SU-DHL-6 (cell line): ENCODE data around the gene ATG4A.

Source experiments
- CTCF ChIP-seq: fragments of 200-600 bp; sonication (generic); IDR thresholded peaks from one replicate; pipeline ENCODE4 v1.5.1; 2017; ENCODE audit warnings: antibody characterized with exemption, mild to moderate bottlenecking, low read length, moderate library complexity; ENCODE audit not compliant: insufficient read depth, poor library complexity, severe bottlenecking
- EZH2phosphoT487 ChIP-seq: fragments of 200-600 bp; sonication (generic), shearing (Covaris generic); conservative IDR thresholded peaks from 2 replicates; pipeline ENCODE4 v1.6.1; 2018; ENCODE audit warnings: mild to moderate bottlenecking, antibody characterized with exemption, low read length, moderate library complexity, mixed read lengths

- TF ChIP-seq CTCF (no peak), EZH2phosphoT487 (no peak)
Observed at GRCh38 chrX:108171671-108172070, 80.1 kb downstream of the ATG4A start.
